Keratinocyte (primary cell): ENCODE measurements around the gene LRBA. TPM values are rescaled to one million over a fixed set of nuclear protein-coding genes. Genes with fewer than 3 reads are reported as not detected.

Source experiments
- DNase-seq: peaks from one replicate; pipeline ENCODE4 v3.0.0-alpha.2; 2011; ENCODE audit warnings: low read depth, missing footprints, low spot score
- FAIRE-seq: peaks from 2 replicates; lab custom pipeline; 2011; peaks lifted over from hg19 to GRCh38; lab: Jason Lieb, UNC
- H2AFZ ChIP-seq: 2 replicates; pipeline ENCODE4 v1.6.0; 2012; ENCODE audit warnings: low read length, control low read depth, inconsistent platforms; ENCODE audit not compliant: control insufficient read depth
- H3K27ac ChIP-seq: 2 replicates; pipeline ENCODE4 v1.5.1; 2011; ENCODE audit warnings: low read length; ENCODE audit not compliant: control insufficient read depth, insufficient read depth
- H3K27me3 ChIP-seq: 3 replicates; pipeline ENCODE4 v1.6.0; 2011; ENCODE audit warnings: low read length; ENCODE audit not compliant: control insufficient read depth, insufficient read depth; ENCODE audit errors: extremely low read depth
- H3K36me3 ChIP-seq, 2 experiments: 2 replicates in 1 of 2; 3 replicates in 1 of 2; pipeline ENCODE4 v1.5.1; 2011; ENCODE audit warnings: low read length in 2 of 2, mild to moderate bottlenecking in 1 of 2; ENCODE audit not compliant: control insufficient read depth in 2 of 2, insufficient read depth in 2 of 2; ENCODE audit errors: extremely low read depth in 1 of 2
- H3K4me1 ChIP-seq: 3 replicates; pipeline ENCODE4 v1.5.1; 2011; ENCODE audit warnings: low read length; ENCODE audit not compliant: control insufficient read depth, insufficient read depth; ENCODE audit errors: extremely low read depth
- H3K4me2 ChIP-seq: 3 replicates; pipeline ENCODE4 v1.6.0; 2011; ENCODE audit warnings: low read depth, low read length; ENCODE audit not compliant: control insufficient read depth, insufficient read depth; ENCODE audit errors: extremely low read depth
- H3K4me3 ChIP-seq, 3 experiments: fragments of 200-600 bp in 1 of 3; sonication (generic) in 1 of 3; 2 replicates in 2 of 3; 3 replicates in 1 of 3; pipeline ENCODE4 v1.5.1; 2011 to 2016; ENCODE audit warnings: low read length in 3 of 3, mild to moderate bottlenecking in 3 of 3, control low read depth in 2 of 3, inconsistent platforms in 1 of 3, low read depth in 1 of 3, mixed read lengths in 1 of 3, mixed run types in 1 of 3, moderate library complexity in 1 of 3; ENCODE audit not compliant: control insufficient read depth in 2 of 3, insufficient read depth in 2 of 3; ENCODE audit errors: extremely low read depth in 1 of 3
- H3K79me2 ChIP-seq: 2 replicates; pipeline ENCODE4 v1.6.0; 2012; ENCODE audit warnings: low read length; ENCODE audit not compliant: control insufficient read depth, insufficient read depth
- H3K9ac ChIP-seq: 3 replicates; pipeline ENCODE4 v1.6.0; 2011; ENCODE audit warnings: low read length; ENCODE audit not compliant: control insufficient read depth, insufficient read depth; ENCODE audit errors: extremely low read depth
- H3K9me1 ChIP-seq: 3 replicates; pipeline ENCODE4 v1.6.0; 2011; ENCODE audit warnings: low read length; ENCODE audit not compliant: control insufficient read depth, insufficient read depth; ENCODE audit errors: extremely low read depth
- H3K9me3 ChIP-seq: 2 replicates; pipeline ENCODE4 v1.5.1; 2012; ENCODE audit warnings: low read depth, low read length; ENCODE audit not compliant: control insufficient read depth
- H4K20me1 ChIP-seq: 3 replicates; pipeline ENCODE4 v1.6.0; 2011; ENCODE audit warnings: low read length; ENCODE audit not compliant: control insufficient read depth, insufficient read depth; ENCODE audit errors: extremely low read depth
- CTCF ChIP-seq, 3 experiments: IDR thresholded peaks in 1 of 3; conservative IDR thresholded peaks in 1 of 3; optimal IDR thresholded peaks in 1 of 3; 2 replicates in 2 of 3; 3 replicates in 1 of 3; pipeline versions ENCODE3 to v1.5.1; 2011; ENCODE audit warnings: low read length in 3 of 3, mild to moderate bottlenecking in 3 of 3, moderate library complexity in 2 of 3, control low read depth in 1 of 3, inconsistent platforms in 1 of 3; ENCODE audit not compliant: insufficient read depth in 2 of 3; ENCODE audit errors: extremely low read depth in 1 of 3
- EZH2 ChIP-seq: IDR thresholded peaks from one replicate; pipeline ENCODE4 v1.6.1; 2012; ENCODE audit warnings: inconsistent platforms, mild to moderate bottlenecking, low read length, moderate library complexity
- dilution Hi-C: fragments of 300-500 bp; cut with MboI; formaldehyde crosslinking; loops from one replicate; pipeline ENCODE4 v1.7.0; 2020; ENCODE audit warnings: low sequenced_read_pairs; ENCODE audit not compliant: extremely low pct_ligation_motif_present
- polyA plus RNA-seq, 5 experiments: library from polyadenylated mRNA; depleted of rRNA in 3 of 5; stranded (reverse) in 3 of 5; stranded (forward) in 1 of 5; unstranded in 1 of 5; fragments of >200 nt; gene quantifications; 1 replicate in 1 of 5; 2 replicates in 3 of 5; 3 replicates in 1 of 5; pipeline versions ENCODE4 v1.2.1 to v1.2.3, GENCODE V29; 2011 to 2012; ENCODE audit warnings: missing spikeins in 2 of 5, low read depth in 1 of 5, low replicate concordance in 1 of 5

The LRBA gene
- polyA plus RNA-seq, 1 donor (not counting 4 experiments of a cell fraction or from before 2014, with no cell fraction given), result 35.6 TPM

- Histone ChIP-seq H4K20me1 (peaks cover 3% of the 10 kb centered on the region), H2AFZ (no peak overlapping the region), H3K9me1 (no peaks in the 10 kb centered on the region), H3K4me2 (no peak overlapping the region), H3K9ac (no peak overlapping the region), H3K4me3 (no peak overlapping the region), H3K27ac (no peak overlapping the region), H3K4me1 (no peaks in the 10 kb centered on the region), H3K36me3 (no peaks in the 10 kb centered on the region), H3K79me2 (peaks cover 58% of the 10 kb centered on the region), H3K27me3 (no peaks in the 10 kb centered on the region), H3K9me3 (no peaks in the 10 kb centered on the region)
- FAIRE-seq (peak; percentile 23), DNase-seq (no peak)
- dilution Hi-C loops, result no loop called here
- TF ChIP-seq EZH2 (no peak), CTCF (optimal IDR thresholded peaks at IDR 0.05 in 1 of 3, IDR thresholded peaks at IDR 0.05 in 1 of 3, conservative IDR thresholded peaks at IDR 0.05 in 1 of 3; ENCODE audit: extremely low read depth in 1 of 3, insufficient read depth in 2 of 3, low read length in 3 of 3) (no peak)
Observed at GRCh38 chr4:150950657-150951288, 64.3 kb downstream of the LRBA start.

- Histone ChIP-seq H3K9ac (no peak overlapping the region), H3K79me2 (peaks cover 54% of the 10 kb centered on the region), H4K20me1 (peaks cover 3% of the 10 kb centered on the region), H3K4me2 (no peak overlapping the region), H3K4me1 (no peaks in the 10 kb centered on the region), H3K36me3 (no peaks in the 10 kb centered on the region), H3K9me3 (no peaks in the 10 kb centered on the region), H3K9me1 (no peaks in the 10 kb centered on the region), H3K27me3 (no peaks in the 10 kb centered on the region), H3K4me3 (no peak overlapping the region), H2AFZ (no peak overlapping the region), H3K27ac (no peak overlapping the region)
- dilution Hi-C loops, result no loop called here
- DNase-seq (no peak), FAIRE-seq (no peak)
- TF ChIP-seq EZH2 (no peak), CTCF (optimal IDR thresholded peaks at IDR 0.05 in 1 of 3, IDR thresholded peaks at IDR 0.05 in 1 of 3, conservative IDR thresholded peaks at IDR 0.05 in 1 of 3; ENCODE audit: extremely low read depth in 1 of 3, insufficient read depth in 2 of 3, low read length in 3 of 3) (no peak)
Observed at GRCh38 chr4:150949943-150950342, 65.1 kb downstream of the LRBA start.
